ENCODE measurements around the gene DUOXA2.

The DUOXA2 gene

GRCh38 chr15:45114076-45114750 lies at the start of gene DUOXA2, which contains the start of gene DUOX2:
TSS of gene DUOXA2 (plus strand) at chr15:45114326. CDS start at chr15:45114606, 280 bp downstream.
TSS of gene DUOX2 (minus strand) at chr15:45114172. CDS start at chr15:45113411, 761 bp downstream.
- no peak for TF ChIP-seq GATA3 (IDR thresholded peaks at IDR 0.05; ENCODE audit: low read depth, low read length)
- no peak for TF ChIP-seq GATA2 (IDR thresholded peaks at IDR 0.05; ENCODE audit: low read depth, low read length)

GRCh38 chr15:45064386-45064785 lies 49.7 kb upstream of the DUOXA2 start:
- TF ChIP-seq GATA3 (IDR thresholded peaks at IDR 0.05; ENCODE audit: low read depth, low read length) (no peak), GATA2 (IDR thresholded peaks at IDR 0.05; ENCODE audit: low read depth, low read length) (no peak)

- TF ChIP-seq GATA2 (IDR thresholded peaks at IDR 0.05; ENCODE audit: low read depth, low read length) = peak; percentile 38; the same call in 1 of the 2 replicates
Measured at GRCh38 chr15:45077391-45077790, 36.7 kb upstream of the DUOXA2 start.

- TF ChIP-seq GATA2 (IDR thresholded peaks at IDR 0.05; ENCODE audit: low read depth, low read length) = no peak
Measured at GRCh38 chr15:45083223-45083622, 30.9 kb upstream of the DUOXA2 start.

GRCh38 chr15:45084163-45084562 lies 30.0 kb upstream of the DUOXA2 start:
- TF ChIP-seq GATA3 (IDR thresholded peaks at IDR 0.05; ENCODE audit: low read depth, low read length) = no peak
- TF ChIP-seq GATA2 (IDR thresholded peaks at IDR 0.05; ENCODE audit: low read depth, low read length) = no peak

GRCh38 chr15:45087513-45087912 lies 26.6 kb upstream of the DUOXA2 start:
- TF ChIP-seq GATA3 (IDR thresholded peaks at IDR 0.05; ENCODE audit: low read depth, low read length) (no peak), GATA2 (IDR thresholded peaks at IDR 0.05; ENCODE audit: low read depth, low read length) (no peak)

- TF ChIP-seq GATA3 (IDR thresholded peaks at IDR 0.05; ENCODE audit: low read depth, low read length) (no peak), GATA2 (IDR thresholded peaks at IDR 0.05; ENCODE audit: low read depth, low read length) (no peak)
Measured at GRCh38 chr15:45088801-45089711, 25.1 kb upstream of the DUOXA2 start.

GRCh38 chr15:45089712-45090373 lies 24.3 kb upstream of the DUOXA2 start:
- no peak for TF ChIP-seq GATA2 (IDR thresholded peaks at IDR 0.05; ENCODE audit: low read depth, low read length)
- TF ChIP-seq GATA3 (IDR thresholded peaks at IDR 0.05; ENCODE audit: low read depth, low read length) = no peak

- TF ChIP-seq GATA3 (IDR thresholded peaks at IDR 0.05; ENCODE audit: low read depth, low read length) = no peak
- no peak for TF ChIP-seq GATA2 (IDR thresholded peaks at IDR 0.05; ENCODE audit: low read depth, low read length)
Measured at GRCh38 chr15:45091161-45091560, 23.0 kb upstream of the DUOXA2 start.

GRCh38 chr15:45091576-45091975 lies 22.6 kb upstream of the DUOXA2 start:
- TF ChIP-seq GATA3 (IDR thresholded peaks at IDR 0.05; ENCODE audit: low read depth, low read length) (no peak), GATA2 (IDR thresholded peaks at IDR 0.05; ENCODE audit: low read depth, low read length) (no peak)

GRCh38 chr15:45093013-45093412 lies 21.1 kb upstream of the DUOXA2 start:
- no peak for TF ChIP-seq GATA3 (IDR thresholded peaks at IDR 0.05; ENCODE audit: low read depth, low read length)
- no peak for TF ChIP-seq GATA2 (IDR thresholded peaks at IDR 0.05; ENCODE audit: low read depth, low read length)

- no peak for TF ChIP-seq GATA2 (IDR thresholded peaks at IDR 0.05; ENCODE audit: low read depth, low read length)
- TF ChIP-seq GATA3 (IDR thresholded peaks at IDR 0.05; ENCODE audit: low read depth, low read length) = no peak
Measured at GRCh38 chr15:45093622-45094357, 20.3 kb upstream of the DUOXA2 start.

- no peak for TF ChIP-seq GATA3 (IDR thresholded peaks at IDR 0.05; ENCODE audit: low read depth, low read length)
- no peak for TF ChIP-seq GATA2 (IDR thresholded peaks at IDR 0.05; ENCODE audit: low read depth, low read length)
Measured at GRCh38 chr15:45094358-45094730, 19.8 kb upstream of the DUOXA2 start.

- TF ChIP-seq GATA2 (IDR thresholded peaks at IDR 0.05; ENCODE audit: low read depth, low read length) (no peak), GATA3 (IDR thresholded peaks at IDR 0.05; ENCODE audit: low read depth, low read length) (no peak)
Measured at GRCh38 chr15:45095661-45096060, 18.5 kb upstream of the DUOXA2 start.
